ENCODE measurements around the gene EPC2. TPM values are rescaled to one million over a fixed set of nuclear protein-coding genes. Genes with fewer than 3 reads are reported as not detected.

Gene EPC2
- polyA plus RNA-seq, 1 of the 3 experiments (the other 2 are of a cell fraction), result 8.8 TPM

- TF ChIP-seq FOSL2 (IDR thresholded peaks at IDR 0.05; ENCODE audit: borderline replicate concordance, low read depth) (no peak), EP300 (IDR thresholded peaks at IDR 0.05; ENCODE audit: borderline replicate concordance in 1 of 2, low read depth in 1 of 2, low read length in 1 of 2) (no peak), YY1 (IDR thresholded peaks at IDR 0.05; ENCODE audit: low read depth) (no peak), FOXM1 (IDR thresholded peaks at IDR 0.05; ENCODE audit: low read depth) (no peak), NRF1 (IDR thresholded peaks at IDR 0.05; ENCODE audit: low read depth, low read length) (no peak), SIN3A (IDR thresholded peaks at IDR 0.05; ENCODE audit: borderline replicate concordance, low read depth, low read length) (no peak), REST (IDR thresholded peaks at IDR 0.05; ENCODE audit: low read depth, low read length) (no peak), RXRA (IDR thresholded peaks at IDR 0.05; ENCODE audit: borderline replicate concordance, low read depth) (no peak), GABPA (IDR thresholded peaks at IDR 0.05; ENCODE audit: low read depth) (no peak)
Observed at GRCh38 chr2:148664229-148664628, 19.7 kb downstream of the EPC2 start (continued).

GRCh38 chr2:148666555-148666954 lies 22.0 kb downstream of the EPC2 start:
- Histone ChIP-seq H3K9me3 (no peaks in the 10 kb centered on the region), H3F3A (replicated peaks; ENCODE audit: insufficient read depth) (no peaks in the 10 kb centered on the region), H3K79me2 (ENCODE audit: insufficient read depth) (peaks cover 98% of the 10 kb centered on the region), H3K27ac (ENCODE audit: low read depth in 2 of 2, low read length in 1 of 2) (no peak overlapping the region), H3K9me2 (no peaks in the 10 kb centered on the region), H2AFZ (ENCODE audit: low read depth) (no peak overlapping the region), H3K4me2 (no peak overlapping the region), H3K36me3 (replicated peaks in 1 of 2; ENCODE audit: control insufficient read depth in 1 of 2, insufficient read depth in 2 of 2, low read length in 1 of 2) (no peaks in the 10 kb centered on the region), H3K27me3 (ENCODE audit: insufficient read depth) (no peaks in the 10 kb centered on the region), H3K4me1 (ENCODE audit: control insufficient read depth in 1 of 2, insufficient read depth in 2 of 2, low read depth in 1 of 2, low read length in 1 of 2) (no peaks in the 10 kb centered on the region), H4K20me1 (ENCODE audit: insufficient read depth) (peaks cover 80% of the 10 kb centered on the region), H3K4me3 (ENCODE audit: low read depth in 2 of 2, low read length in 1 of 2) (no peak overlapping the region), H3K9ac (no peak overlapping the region)
- no peak for DNase-seq
- POLR2A ChIA-PET, result no interaction called here
- no peak for TF ChIP-seq JUND (IDR thresholded peaks at IDR 0.05)
- no peak for TF ChIP-seq SMC3 (IDR thresholded peaks at IDR 0.05; ENCODE audit: low read depth, low read length)
- no peak for TF ChIP-seq RXRA (IDR thresholded peaks at IDR 0.05; ENCODE audit: borderline replicate concordance, low read depth)
- no peak for TF ChIP-seq FOXJ3 (CRISPR knock-in tag; IDR thresholded peaks at IDR 0.05)
- TF ChIP-seq RFX5 (IDR thresholded peaks at IDR 0.05; ENCODE audit: low read length), result no peak
- no peak for TF ChIP-seq TEAD4 (IDR thresholded peaks at IDR 0.05; ENCODE audit: borderline replicate concordance, insufficient read depth)
- no peak for TF ChIP-seq TAF1 (IDR thresholded peaks at IDR 0.05; ENCODE audit: borderline replicate concordance, low read depth, low read length)
- TF ChIP-seq SIN3A (IDR thresholded peaks at IDR 0.05; ENCODE audit: borderline replicate concordance, low read depth, low read length), result no peak
- no peak for TF ChIP-seq GABPA (IDR thresholded peaks at IDR 0.05; ENCODE audit: low read depth)
- no peak for TF ChIP-seq CHD2 (IDR thresholded peaks at IDR 0.05; ENCODE audit: low read length, partially characterized antibody)
- TF ChIP-seq FOSL2 (IDR thresholded peaks at IDR 0.05; ENCODE audit: borderline replicate concordance, low read depth), result no peak
- TF ChIP-seq MAX (IDR thresholded peaks at IDR 0.05; ENCODE audit: low read depth), result no peak
- CTCF ChIA-PET, result no interaction called here
